Liver (tissue), 3 donors: ENCODE measurements around the gene YOD1.

Experiments used
- CTCF ChIP-seq: fragments of 150-350 bp; IDR thresholded peaks from 2 replicates; pipeline ENCODE4 v1.5.1; 2017; ENCODE audit warnings: improper control_type of control experiment, low read depth, low read length; ENCODE audit not compliant: missing input control
- GABPA ChIP-seq, 2 donors: IDR thresholded peaks in 1 of 2; conservative IDR thresholded peaks in 1 of 2; 2 replicates each; pipeline ENCODE4 v1.6.1; 2016; ENCODE audit warnings: antibody characterized with exemption in 2 of 2, mild to moderate bottlenecking in 1 of 2, moderate library complexity in 1 of 2
- HNF4A ChIP-seq, 2 donors: conservative IDR thresholded peaks; 2 replicates each; pipeline ENCODE4 v1.6.1; 2016; ENCODE audit warnings: antibody characterized with exemption in 2 of 2, mild to moderate bottlenecking in 2 of 2
- JUND ChIP-seq, 2 donors: IDR thresholded peaks; 2 replicates each; pipeline ENCODE4 v1.6.1; 2016; ENCODE audit warnings: antibody characterized with exemption in 2 of 2
- MAX ChIP-seq: IDR thresholded peaks from 2 replicates; pipeline ENCODE4 v1.6.1; 2016; ENCODE audit warnings: antibody characterized with exemption
- RAD21 ChIP-seq, 2 donors: IDR thresholded peaks; 2 replicates each; pipeline ENCODE4 v1.6.1; 2016; ENCODE audit warnings: antibody characterized with exemption in 2 of 2, mild to moderate bottlenecking in 2 of 2
- REST ChIP-seq: IDR thresholded peaks from 2 replicates; pipeline ENCODE4 v1.6.1; 2016; ENCODE audit warnings: antibody characterized with exemption, mild to moderate bottlenecking
- SP1 ChIP-seq: IDR thresholded peaks from 2 replicates; pipeline ENCODE4 v1.6.1; 2018; ENCODE audit warnings: antibody characterized with exemption, mild to moderate bottlenecking
- donor health status: healthy.
- donor health status: healthy.

- TF ChIP-seq CTCF, result no peak
- no peak for TF ChIP-seq GABPA (IDR thresholded peaks at IDR 0.05 in 1 of 2, conservative IDR thresholded peaks at IDR 0.05 in 1 of 2)
- no peak for TF ChIP-seq REST
- TF ChIP-seq HNF4A (conservative IDR thresholded peaks at IDR 0.05), result no peak
- no peak for TF ChIP-seq JUND (IDR thresholded peaks at IDR 0.05)
- TF ChIP-seq SP1, result no peak
- TF ChIP-seq MAX, result no peak
- TF ChIP-seq RAD21 (IDR thresholded peaks at IDR 0.05), result no peak
These were observed 21.2 kb upstream of the YOD1 start for GRCh38 chr1:207072233-207072632.
